Right kidney (tissue), 1 donor: Measurements from ENCODE around the gene ZFP69B.
"Not testable (repeated sequence)": the region's sequence is repeated elsewhere in the genome, so short reads cannot be mapped to it uniquely, and the experiment has no call there.

ENCODE experiments used
- DNase-seq: peaks from one replicate; pipeline ENCODE4 v3.0.0-alpha.2; 2016

Gene ZFP69B

DNA sequence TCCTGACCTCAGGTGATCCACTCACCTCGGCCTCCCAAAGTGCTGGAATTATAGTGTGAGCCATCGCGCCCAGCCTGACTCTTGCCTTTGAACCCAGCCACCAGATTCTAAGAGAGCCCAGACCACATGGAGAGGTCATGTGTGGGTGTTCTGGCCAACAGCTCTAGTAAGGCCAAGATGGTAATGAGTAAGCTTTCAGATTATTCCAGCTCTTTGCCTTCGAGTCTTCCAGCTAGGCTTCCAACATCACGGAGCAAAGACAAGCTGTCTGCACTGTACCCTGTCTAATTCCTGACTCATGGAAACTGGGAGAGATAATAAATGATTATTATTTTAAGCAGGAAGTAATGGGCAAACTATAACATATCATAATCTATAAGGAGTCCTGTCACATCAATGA lies 14.8 kb upstream of the ZFP69B start:
- no peak for DNase-seq

DNA sequence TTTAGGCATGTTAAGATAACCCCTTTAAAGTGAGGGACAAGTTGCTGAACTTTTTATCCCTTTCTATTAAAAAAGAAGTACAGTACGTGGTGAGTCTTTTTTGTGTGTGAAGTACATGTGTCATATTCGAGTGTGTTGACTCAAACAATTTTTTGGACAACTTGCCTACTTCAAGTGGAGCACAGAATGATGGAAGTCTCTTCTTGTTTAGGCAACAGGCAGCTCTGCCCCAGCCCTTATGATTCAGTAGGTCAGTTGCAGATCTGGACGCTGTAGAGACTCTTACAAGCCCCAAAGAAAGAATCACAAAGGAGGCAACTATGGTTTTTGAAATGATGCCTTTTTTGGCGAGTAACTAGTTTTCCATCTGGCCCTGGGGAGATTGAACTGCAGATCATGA lies 14.4 kb upstream of the ZFP69B start:
- no peak for DNase-seq

DNA sequence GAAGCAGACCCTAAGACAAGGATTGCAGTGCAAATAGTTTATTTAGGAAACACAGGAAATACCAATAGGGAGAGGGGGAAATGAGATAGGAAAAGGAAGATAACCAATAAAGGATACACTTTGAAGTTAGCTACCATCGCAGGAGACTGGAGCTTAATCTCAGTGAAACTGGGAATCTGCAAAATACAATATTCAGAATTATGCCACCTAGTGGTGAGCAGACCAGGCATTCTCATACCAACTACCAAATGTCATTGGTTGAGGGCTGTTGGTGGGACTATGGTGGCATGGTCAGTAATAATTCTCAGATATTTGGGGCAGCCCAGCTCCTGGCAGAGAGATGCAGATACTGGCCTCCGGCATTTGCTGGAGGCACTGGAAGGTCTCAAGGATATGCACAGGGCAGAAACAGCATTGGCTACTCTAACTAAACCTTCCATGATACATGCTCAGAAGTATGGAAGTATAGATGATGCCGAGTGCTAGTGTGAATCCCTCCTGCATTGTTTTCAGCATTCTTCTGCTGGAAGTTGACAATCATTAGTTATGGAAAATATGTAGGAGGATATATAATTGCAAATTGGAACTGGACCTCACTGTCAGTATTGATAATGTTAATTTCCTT lies 11.8 kb upstream of the ZFP69B start:
- no peak for DNase-seq

DNA sequence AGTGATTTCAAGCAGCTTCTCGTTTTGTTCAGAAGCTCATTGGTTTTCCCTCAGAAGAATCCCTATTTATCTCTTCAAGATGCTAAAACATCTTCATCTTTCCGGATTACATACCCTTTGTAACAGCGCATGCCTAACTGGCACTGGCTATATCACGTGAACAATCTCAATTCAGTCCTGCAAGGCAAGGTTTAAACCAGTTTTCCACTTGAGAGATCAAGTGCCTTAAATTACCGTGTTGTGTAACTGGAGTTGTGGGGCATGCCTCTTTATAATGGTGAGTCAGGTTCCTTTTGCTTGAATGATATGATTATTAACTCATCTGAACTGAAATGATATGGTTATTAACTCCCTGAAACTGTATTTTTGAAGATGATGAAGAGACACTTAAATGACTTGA lies 11.0 kb upstream of the ZFP69B start:
- no peak for DNase-seq

DNA sequence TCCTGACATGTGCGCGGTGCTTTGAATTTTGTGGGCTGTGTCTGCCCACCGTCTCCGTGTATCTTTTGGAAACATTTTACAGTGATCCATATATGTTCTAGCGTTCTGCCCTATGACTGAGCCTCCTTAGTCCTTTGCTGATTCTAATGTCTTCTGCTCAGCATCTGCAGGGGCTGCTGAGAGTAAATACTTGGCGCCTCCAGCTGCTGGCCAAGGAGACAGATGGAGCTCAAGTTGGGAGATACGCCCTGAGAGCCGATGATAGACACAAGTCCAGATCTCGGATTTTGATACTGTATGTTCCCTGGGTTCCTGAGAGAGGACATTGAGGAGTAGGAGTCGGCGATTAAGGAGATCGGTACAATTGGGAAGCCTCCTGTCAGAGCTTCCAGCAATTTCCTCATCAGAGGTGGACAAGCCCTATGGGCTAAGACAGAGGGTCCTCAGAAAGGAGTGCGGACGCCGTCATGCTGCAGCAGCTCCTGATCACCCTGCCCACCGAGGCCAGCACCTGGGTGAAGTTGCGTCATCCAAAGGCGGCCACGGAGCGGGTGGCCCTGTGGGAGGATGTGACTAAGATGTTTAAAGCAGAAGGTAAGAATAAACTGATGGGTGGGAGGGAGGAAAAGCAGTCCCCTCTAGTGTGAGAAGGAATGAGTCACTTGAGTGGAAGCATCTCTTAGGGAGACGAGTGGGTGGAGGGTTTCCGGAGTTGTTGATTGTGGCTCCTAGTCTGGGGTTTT lies 390 bp downstream of the ZFP69B start:
- DNase-seq, result no peak

DNA sequence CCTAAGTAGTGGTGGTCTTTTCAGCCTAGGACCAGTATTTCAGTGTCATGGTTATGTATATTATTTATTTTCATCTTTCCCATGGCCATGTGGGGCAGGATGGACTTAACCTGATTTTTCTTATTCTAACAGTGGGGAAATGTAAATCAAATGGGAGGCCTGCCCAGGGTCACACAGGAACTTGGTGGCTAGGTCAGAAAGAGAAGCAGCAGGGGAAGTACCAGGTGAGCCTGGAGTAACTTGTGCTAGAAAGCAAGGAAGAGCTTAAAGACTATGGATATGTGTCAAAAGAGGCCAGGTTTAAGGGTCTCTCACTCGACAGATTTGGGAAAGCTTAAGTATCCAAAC lies 936 bp downstream of the ZFP69B start:
- DNase-seq, result no peak

DNA sequence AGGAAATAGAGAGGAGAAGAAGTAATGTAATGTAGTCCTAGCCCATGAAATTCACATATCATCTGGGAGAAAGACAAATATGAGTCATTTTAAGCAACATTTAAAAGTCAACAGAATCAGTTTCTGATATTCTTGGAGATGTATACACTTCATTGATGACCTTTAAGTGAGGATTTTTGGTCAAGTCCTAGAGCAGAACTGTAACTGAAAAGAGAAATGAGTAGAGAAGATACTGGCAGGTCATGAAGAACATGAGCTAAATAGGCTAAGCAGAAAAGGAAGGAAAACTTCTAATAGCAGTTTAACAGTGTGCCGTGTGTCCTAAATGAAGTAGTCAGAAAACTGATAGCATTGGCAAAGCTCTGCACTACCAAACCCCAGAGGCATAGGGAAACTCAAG lies 4.6 kb downstream of the ZFP69B start:
- DNase-seq, result no peak

DNA sequence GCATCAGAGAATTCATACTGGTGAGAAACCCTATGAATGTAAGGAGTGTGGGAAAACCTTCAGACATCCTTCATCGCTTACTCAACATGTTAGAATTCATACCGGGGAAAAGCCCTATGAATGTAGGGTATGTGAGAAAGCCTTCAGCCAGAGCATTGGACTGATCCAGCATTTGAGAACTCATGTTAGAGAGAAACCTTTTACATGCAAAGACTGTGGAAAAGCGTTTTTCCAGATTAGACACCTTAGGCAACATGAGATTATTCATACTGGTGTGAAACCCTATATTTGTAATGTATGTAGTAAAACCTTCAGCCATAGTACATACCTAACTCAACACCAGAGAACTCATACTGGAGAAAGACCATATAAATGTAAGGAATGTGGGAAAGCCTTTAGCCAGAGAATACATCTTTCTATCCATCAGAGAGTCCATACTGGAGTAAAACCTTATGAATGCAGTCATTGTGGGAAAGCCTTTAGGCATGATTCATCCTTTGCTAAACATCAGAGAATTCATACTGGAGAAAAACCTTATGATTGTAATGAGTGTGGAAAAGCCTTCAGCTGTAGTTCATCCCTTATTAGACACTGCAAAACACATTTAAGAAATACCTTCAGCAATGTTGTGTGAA lies 12.8 kb downstream of the ZFP69B start:
- DNase-seq, result no peak

DNA sequence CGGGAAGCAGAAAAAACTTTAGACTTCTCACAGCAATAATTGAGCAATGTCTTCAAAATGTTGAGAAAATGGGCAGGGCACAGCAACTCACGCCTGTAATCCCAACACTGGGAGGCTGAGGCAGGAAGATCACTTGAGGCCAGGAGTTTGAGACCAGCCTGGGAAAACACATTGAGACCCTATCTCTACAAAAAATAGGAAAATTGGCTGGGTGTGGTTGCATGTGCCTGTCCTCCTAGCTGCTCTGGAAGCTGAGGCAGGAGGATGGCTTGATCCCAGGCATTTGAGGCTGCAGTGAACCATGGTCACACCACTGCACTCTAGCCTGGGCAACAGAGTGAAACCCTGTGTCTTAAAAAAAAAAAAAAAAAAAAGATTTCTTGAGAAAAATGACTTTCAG lies 19.1 kb downstream of the ZFP69B start:
- DNase-seq, result no peak

DNA sequence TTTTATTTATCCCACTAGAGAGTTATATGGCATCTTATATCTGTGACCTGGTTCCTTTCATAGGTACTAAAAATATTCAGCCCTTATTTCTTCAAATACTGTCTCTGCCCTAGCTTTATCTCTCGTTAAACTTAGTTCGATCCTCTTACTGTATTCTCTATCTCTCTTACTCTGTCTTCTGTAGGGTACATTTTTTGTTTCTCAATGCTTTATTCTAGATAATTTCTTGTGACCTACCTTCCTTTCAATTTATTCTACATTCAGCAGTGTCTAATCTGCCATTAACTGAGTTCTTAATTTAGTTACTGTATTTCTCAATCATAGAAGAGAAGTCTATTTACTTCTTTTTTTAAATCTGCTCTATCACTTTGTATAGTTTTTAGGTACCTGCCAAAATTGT lies 25.0 kb downstream of the ZFP69B start:
- no peak for DNase-seq

DNA sequence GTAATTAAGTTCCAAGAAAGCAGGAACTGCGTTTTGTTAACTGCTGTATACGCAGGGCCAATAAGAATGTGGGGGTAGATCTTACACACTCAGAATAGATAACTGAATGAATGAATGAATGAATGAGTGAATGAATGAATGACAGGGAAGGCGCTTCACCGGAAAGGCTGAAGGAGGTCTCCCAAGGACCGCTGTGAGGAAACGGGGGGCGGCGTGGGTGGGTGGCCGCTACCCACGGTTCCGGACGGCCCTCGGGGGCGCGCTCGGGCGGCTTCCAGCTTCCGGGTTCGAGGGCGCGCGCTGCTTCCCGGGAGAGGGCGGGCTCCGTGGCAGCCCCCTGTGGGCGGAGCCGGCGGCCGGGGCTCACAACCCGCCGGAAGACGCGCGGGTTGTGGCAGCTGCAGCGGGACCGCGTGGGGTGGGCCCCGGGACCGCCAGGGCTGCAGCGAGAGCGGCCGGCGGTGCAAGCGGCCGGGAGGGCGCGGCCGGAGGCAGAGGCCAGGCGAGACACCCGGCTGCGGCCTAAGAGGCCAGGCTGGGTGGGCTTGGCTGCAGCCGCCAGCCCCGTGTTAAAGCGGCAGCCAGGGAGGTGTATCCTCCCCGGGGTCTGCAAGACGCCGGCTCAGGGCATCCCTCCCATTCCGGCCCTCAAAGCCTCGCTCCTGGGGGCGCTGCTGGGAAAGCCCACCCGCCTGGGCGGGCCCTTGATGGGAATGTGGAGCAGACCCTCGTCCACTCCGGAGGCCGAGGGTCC lies 26.8 kb downstream of the ZFP69B start, which contains the start of gene ZFP69:
Gene ZFP69, plus strand, starts transcription at position 367 of the 754 bp plus-strand sequence. CDS start 2,072 bp downstream, outside the sequence.
- peak; percentile 91 for DNase-seq

DNA sequence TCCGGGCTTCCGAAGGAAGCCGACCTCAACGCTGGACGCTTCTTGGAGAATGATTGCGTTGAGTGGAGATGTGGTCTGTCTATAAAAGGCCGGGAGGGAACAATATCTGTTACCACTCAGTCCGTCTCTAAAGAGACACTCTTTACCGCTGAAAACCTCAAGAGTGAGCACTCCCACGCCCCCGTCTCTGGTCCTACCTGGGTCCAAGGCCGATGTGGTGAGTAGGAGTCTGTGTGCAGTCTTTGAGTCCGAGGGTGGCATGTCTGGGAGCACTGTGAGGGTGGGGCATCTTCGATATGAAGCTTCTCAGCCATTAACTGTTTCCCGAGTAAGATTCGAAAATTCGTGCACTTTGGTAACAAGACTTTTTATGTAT lies 27.4 kb downstream of the ZFP69B start:
- DNase-seq, result no peak

DNA sequence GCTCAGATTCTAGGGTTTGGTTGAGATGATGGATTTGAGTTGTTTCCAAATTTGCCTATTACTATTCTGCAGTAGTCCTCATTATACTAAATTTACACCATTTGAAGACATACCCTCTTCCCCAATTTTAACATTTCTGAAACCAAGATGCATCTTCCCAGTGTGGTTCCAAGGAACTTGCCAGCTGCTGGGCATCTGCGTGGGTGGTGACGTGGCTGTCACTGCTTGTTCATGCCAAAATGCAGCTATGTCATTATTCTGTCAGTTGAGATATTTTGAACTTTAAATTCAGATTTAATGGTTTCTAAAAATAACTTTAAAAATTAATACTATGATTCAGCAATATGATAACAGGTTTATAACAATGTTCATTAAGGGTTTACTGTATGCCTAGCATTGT lies 28.0 kb downstream of the ZFP69B start:
- DNase-seq, result no peak

DNA sequence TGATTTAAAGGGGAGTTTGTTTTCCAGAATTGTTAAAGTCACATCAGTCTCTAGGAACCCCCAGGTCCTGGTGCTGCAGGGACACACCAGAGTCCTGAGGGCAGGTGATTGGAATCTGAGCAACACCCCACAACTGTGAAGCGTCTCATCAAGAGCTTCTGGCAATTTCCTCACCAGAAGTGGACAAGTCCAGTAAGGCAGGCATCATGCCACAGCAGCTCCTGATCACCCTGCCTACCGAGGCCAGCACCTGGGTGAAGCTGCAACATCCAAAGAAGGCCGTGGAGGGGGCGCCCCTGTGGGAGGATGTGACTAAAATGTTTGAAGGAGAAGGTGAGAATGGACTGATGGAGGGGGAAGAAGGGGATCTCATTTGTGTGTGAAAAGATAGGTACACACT lies 28.9 kb downstream of the ZFP69B start:
- DNase-seq, result no peak

DNA sequence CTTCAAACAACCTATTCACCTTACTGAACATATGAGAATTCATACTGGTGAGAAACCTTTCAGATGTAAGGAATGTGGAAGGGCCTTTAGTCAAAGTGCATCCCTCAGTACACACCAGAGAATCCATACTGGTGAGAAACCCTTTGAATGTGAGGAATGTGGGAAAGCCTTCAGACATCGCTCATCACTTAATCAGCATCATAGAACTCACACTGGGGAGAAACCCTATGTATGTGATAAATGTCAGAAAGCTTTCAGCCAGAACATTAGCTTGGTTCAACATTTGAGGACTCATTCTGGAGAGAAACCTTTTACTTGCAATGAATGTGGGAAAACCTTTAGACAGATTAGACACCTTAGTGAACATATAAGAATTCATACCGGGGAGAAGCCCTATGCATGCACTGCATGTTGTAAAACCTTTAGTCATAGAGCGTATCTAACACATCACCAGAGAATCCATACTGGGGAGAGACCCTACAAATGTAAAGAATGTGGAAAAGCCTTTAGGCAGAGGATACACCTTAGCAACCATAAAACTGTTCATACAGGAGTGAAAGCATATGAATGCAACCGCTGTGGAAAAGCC lies 45.1 kb downstream of the ZFP69B start:
- no peak for DNase-seq

DNA sequence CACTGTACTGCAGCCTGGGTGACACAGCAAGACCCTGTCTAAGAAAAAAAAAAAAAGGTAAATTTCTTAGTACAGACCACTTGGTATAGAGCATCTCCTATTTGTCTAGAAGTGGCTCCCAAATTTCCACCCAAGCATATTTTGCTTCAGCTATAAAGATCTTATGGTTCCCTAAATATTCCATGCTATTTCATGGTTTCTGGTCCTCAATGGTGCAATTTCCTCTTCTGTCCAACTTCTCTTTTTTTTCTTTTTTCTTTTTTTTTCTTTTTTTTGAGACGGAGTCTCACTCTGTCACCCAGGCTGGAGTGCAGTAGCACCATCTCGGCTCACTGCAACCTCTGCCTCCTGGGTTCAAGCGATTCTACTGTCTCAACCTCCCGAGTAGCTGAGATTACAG lies 52.4 kb downstream of the ZFP69B start:
- not testable (repeated sequence) for DNase-seq

DNA sequence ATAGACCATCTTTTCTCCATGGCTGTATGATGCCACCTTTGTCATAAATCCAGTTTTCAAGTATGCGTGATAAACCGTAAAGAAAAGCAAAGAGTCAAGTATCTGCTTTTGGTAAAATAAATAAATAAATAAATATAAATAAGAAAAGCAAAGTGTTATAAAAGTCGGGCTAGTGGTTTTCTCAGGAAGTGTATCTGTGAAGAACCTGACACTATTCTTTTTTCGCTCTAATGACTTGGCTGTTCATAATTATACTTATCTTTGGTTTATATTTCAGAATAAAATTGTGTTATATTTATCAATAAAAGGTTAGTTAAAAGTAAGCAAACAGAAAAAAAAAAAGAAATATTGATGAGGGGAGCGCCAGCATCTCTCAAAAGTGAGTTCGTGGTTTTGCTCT lies 57.7 kb downstream of the ZFP69B start:
- DNase-seq, result no peak

DNA sequence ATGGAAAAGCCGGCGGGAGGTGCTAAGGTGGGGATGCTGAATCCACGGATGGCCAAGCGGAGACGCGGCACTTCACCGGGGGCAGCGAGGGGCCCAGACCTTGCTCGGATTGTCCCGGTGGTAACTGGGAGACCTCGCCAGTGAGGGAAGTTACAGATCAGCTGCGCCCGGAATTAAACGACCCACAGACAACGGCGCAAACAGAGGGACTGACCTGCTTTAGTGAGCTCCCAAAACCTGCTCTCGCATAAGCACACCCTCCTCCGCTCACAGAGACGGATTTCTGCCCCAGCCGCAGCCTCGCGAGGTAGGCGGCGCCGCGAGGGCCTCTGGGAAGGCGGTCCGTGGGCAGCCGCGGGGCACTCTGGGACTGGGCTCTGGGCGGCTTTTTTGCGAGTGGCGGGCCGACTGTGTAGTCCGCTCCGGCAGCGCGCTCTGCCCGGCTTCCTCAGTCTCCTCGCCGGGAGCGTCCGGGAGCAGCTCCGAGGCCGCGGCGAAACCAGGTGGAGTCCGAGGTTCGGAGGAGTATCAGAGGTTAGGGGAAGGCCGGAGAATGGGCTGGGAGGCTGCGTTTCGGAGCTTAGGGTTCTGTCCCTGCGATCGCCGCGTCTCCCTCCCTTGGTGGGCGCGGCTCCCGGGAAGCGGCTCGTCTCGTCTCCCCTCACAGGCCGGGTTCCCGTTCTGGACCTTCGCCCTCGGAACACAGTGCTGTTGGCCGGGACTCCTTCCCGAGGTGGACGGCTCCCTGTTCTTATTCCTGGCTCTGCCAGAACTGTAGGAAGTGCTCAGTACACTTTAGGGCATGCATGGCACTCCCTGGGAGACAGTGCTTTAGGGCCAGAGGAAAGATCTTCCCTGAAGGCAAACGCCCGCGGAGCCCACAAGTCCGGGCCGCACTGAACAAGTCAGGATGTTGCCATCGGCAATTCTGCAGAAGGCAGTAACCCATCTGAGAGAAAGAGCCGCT lies 58.4 kb downstream of the ZFP69B start, which contains the start of gene EXO5:
Gene EXO5, plus strand, starts transcription at position 393 of the 967 bp plus-strand sequence. CDS start 5,778 bp downstream, outside the sequence.
- DNase-seq, result peak; percentile 87
